Mesendoderm (in vitro differentiated cells): ENCODE data around the gene AHCYL2.

Source experiments
- DNase-seq: peaks from one replicate; pipeline ENCODE4 v3.0.0; 2013
- H2AK5ac ChIP-seq: 2 replicates; pipeline ENCODE4 v1.6.1; 2013; ENCODE audit warnings: low read length, inconsistent platforms
- H2BK120ac ChIP-seq: 2 replicates; pipeline ENCODE4 v1.6.1; 2013; ENCODE audit warnings: low read depth, mild to moderate bottlenecking, low read length, moderate library complexity, mixed read lengths
- H2BK15ac ChIP-seq: replicated peaks from 2 replicates; pipeline ENCODE4 v1.6.1; 2013; ENCODE audit warnings: low read depth, mild to moderate bottlenecking, moderate library complexity
- H2BK5ac ChIP-seq: 2 replicates; pipeline ENCODE4 v1.6.1; 2013; ENCODE audit warnings: low read length, inconsistent platforms
- H3K18ac ChIP-seq: 2 replicates; pipeline ENCODE4 v1.6.1; 2013; ENCODE audit warnings: mild to moderate bottlenecking, low read length, mixed read lengths
- H3K23ac ChIP-seq: one replicate; pipeline ENCODE4 v1.6.1; 2013; ENCODE audit warnings: low read length
- H3K27ac ChIP-seq: 2 replicates; pipeline ENCODE4 v1.5.1; 2013; ENCODE audit warnings: low read depth, mild to moderate bottlenecking, inconsistent platforms, low read length, moderate library complexity
- H3K27me3 ChIP-seq: 2 replicates; pipeline ENCODE4 v1.6.1; 2013; ENCODE audit warnings: low read length, control low read depth, mild to moderate bottlenecking, inconsistent platforms; ENCODE audit not compliant: insufficient read depth, poor library complexity
- H3K36me3 ChIP-seq: 2 replicates; pipeline ENCODE4 v1.6.1; 2013; ENCODE audit warnings: low read length, inconsistent platforms; ENCODE audit not compliant: control insufficient read depth, insufficient read depth
- H3K4ac ChIP-seq: one replicate; pipeline ENCODE4 v1.6.1; 2013; ENCODE audit warnings: low read depth, mild to moderate bottlenecking, low read length, moderate library complexity
- H3K4me1 ChIP-seq: 2 replicates; pipeline ENCODE4 v1.6.1; 2013; ENCODE audit warnings: low read depth, low read length, inconsistent platforms; ENCODE audit not compliant: control insufficient read depth
- H3K4me2 ChIP-seq: 2 replicates; pipeline ENCODE4 v1.6.1; 2013; ENCODE audit warnings: low read length
- H3K4me3 ChIP-seq: 2 replicates; pipeline ENCODE4 v1.5.1; 2013; ENCODE audit warnings: mild to moderate bottlenecking, low read length
- H3K56ac ChIP-seq: one replicate; pipeline ENCODE4 v1.6.1; 2013; ENCODE audit warnings: low read length
- H3K79me1 ChIP-seq: 2 replicates; pipeline ENCODE4 v1.6.1; 2013; ENCODE audit warnings: low read length, inconsistent platforms
- H3K79me2 ChIP-seq: 2 replicates; pipeline ENCODE4 v1.6.1; 2013; ENCODE audit warnings: mild to moderate bottlenecking, low read length; ENCODE audit not compliant: control insufficient read depth, insufficient read depth
- H3K9ac ChIP-seq: 2 replicates; pipeline ENCODE4 v1.6.1; 2013; ENCODE audit warnings: low read length, inconsistent platforms
- H4K5ac ChIP-seq: one replicate; pipeline ENCODE4 v1.6.1; 2013; ENCODE audit warnings: low read length
- H4K8ac ChIP-seq: one replicate; pipeline ENCODE4 v1.6.1; 2013; ENCODE audit warnings: low read depth, mild to moderate bottlenecking, control low read depth, low read length, moderate library complexity
- WGBS: extraction: QIAGEN DNeasy Blood & Tissue Kit; methylation state at CpG from one replicate; pipeline ENCODE4 v1.1.7; 2013; ENCODE audit warnings: low lambda C conversion rate, missing lambda C conversion rate; ENCODE audit not compliant: insufficient coverage; ENCODE audit errors: extremely low coverage; 5-methylcytosine and 5-hydroxymethylcytosine counted together

AHCYL2 gene

GRCh38 chr7:129278688-129279087 is 53.9 kb downstream of the AHCYL2 start:
- Histone ChIP-seq H3K27me3 (no peaks in the 10 kb centered on the region), H3K56ac (no peak overlapping the region), H2BK15ac (no peak overlapping the region), H3K36me3 (no peaks in the 10 kb centered on the region), H3K4ac (no peak overlapping the region), H3K79me2 (no peaks in the 10 kb centered on the region), H2BK120ac (no peak overlapping the region), H3K27ac (no peak overlapping the region), H3K23ac (no peak overlapping the region), H4K5ac (no peak overlapping the region), H2AK5ac (no peak overlapping the region), H2BK5ac (no peak overlapping the region), H4K8ac (no peak overlapping the region), H3K18ac (no peak overlapping the region), H3K4me1 (peaks cover 2% of the 10 kb centered on the region), H3K4me2 (no peak overlapping the region), H3K79me1 (no peaks in the 10 kb centered on the region), H3K9ac (no peak overlapping the region), H3K4me3 (no peak overlapping the region)
- WGBS: no CpG with 5 or more reads among the region's 2 CpGs
- DNase-seq: no peak

GRCh38 chr7:129279757-129280156 is 54.9 kb downstream of the AHCYL2 start:
- no peak overlapping the region for H4K8ac ChIP-seq
- H2BK15ac ChIP-seq: no peak overlapping the region
- H3K4ac ChIP-seq: no peak overlapping the region
- no CpG with 5 or more reads among the region's 3 CpGs for WGBS
- H3K9ac ChIP-seq: no peak overlapping the region
- H3K79me1 ChIP-seq: no peaks in the 10 kb centered on the region
- no peaks in the 10 kb centered on the region for H3K27me3 ChIP-seq
- H3K23ac ChIP-seq: no peak overlapping the region
- no peak overlapping the region for H4K5ac ChIP-seq
- no peak overlapping the region for H3K56ac ChIP-seq
- no peak overlapping the region for H3K27ac ChIP-seq
- H3K18ac ChIP-seq: no peak overlapping the region
- peak; percentile 52 for DNase-seq
- H2BK120ac ChIP-seq: no peak overlapping the region
- H3K4me3 ChIP-seq: no peak overlapping the region
- no peak overlapping the region for H2AK5ac ChIP-seq
- H3K79me2 ChIP-seq: no peaks in the 10 kb centered on the region
- H3K36me3 ChIP-seq: no peaks in the 10 kb centered on the region
- no peak overlapping the region for H3K4me2 ChIP-seq
- no peak overlapping the region for H2BK5ac ChIP-seq
- peaks cover 2% of the 10 kb centered on the region for H3K4me1 ChIP-seq

GRCh38 chr7:129281163-129281562 is 56.3 kb downstream of the AHCYL2 start:
- no peak overlapping the region for H3K4ac ChIP-seq
- no peak overlapping the region for H2BK5ac ChIP-seq
- H3K27me3 ChIP-seq: no peaks in the 10 kb centered on the region
- H3K56ac ChIP-seq: no peak overlapping the region
- H3K79me1 ChIP-seq: no peaks in the 10 kb centered on the region
- H2BK15ac ChIP-seq: no peak overlapping the region
- DNase-seq: no peak
- H2AK5ac ChIP-seq: no peak overlapping the region
- WGBS: no CpG with 5 or more reads among the region's 1 CpG
- no peak overlapping the region for H4K5ac ChIP-seq
- H3K4me1 ChIP-seq: peaks cover 2% of the 10 kb centered on the region
- no peak overlapping the region for H3K4me2 ChIP-seq
- no peak overlapping the region for H2BK120ac ChIP-seq
- no peaks in the 10 kb centered on the region for H3K79me2 ChIP-seq
- no peak overlapping the region for H3K27ac ChIP-seq
- no peak overlapping the region for H3K4me3 ChIP-seq
- no peak overlapping the region for H3K23ac ChIP-seq
- no peak overlapping the region for H3K9ac ChIP-seq
- H3K18ac ChIP-seq: no peak overlapping the region
- no peak overlapping the region for H4K8ac ChIP-seq
- no peaks in the 10 kb centered on the region for H3K36me3 ChIP-seq

DNA sequence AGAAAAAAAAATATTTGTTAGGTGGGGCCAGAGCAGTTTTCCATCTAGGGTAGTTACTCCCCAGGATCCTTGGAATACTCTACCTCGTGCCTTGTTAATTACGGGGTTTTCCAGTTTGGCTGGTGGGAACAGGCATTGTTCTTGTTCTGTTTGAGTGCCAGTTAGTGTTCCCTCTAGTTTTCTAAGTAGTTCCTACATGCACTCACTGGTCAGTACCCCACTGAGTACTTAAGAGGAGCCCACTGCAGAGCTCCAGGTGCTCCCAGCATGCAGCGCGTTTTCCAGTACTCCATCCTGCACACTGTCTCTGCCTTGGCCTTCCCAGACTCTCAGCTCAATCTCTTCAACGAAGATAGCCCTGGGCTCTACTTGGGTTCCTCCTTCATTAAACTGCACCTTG is 58.0 kb downstream of the AHCYL2 start:
- Histone ChIP-seq H3K9ac (no peak overlapping the region), H3K23ac (no peak overlapping the region), H2BK15ac (no peak overlapping the region), H4K5ac (no peak overlapping the region), H3K18ac (no peak overlapping the region), H3K4ac (no peak overlapping the region), H3K4me1 (peaks cover 2% of the 10 kb centered on the region), H3K4me2 (no peak overlapping the region), H3K79me2 (no peaks in the 10 kb centered on the region), H4K8ac (no peak overlapping the region), H3K4me3 (no peak overlapping the region), H2AK5ac (no peak overlapping the region), H3K79me1 (no peaks in the 10 kb centered on the region), H3K27me3 (no peaks in the 10 kb centered on the region), H2BK120ac (no peak overlapping the region), H3K56ac (no peak overlapping the region), H2BK5ac (no peak overlapping the region), H3K27ac (no peak overlapping the region), H3K36me3 (no peaks in the 10 kb centered on the region)
- no CpG with 5 or more reads among the region's 5 CpGs for WGBS
- DNase-seq: no peak

DNA sequence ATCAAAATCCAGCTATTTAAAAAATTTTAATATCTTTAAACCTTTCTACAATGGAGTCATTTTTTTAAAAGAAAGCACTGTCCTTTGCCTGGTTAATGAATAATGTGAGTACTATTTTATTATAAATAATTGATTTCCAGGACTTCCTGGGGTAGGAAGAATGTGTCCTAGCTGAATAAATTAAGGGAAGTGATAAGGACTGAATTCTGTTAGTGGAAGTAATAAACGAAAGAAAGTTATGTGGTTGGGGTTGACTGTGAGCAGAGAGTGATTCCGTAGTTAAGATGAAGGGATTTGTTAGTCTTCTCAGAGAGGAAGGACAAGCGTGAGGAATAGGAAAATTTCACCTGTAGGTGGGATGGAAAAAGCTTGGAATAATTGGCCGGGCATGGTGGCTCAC is 59.1 kb downstream of the AHCYL2 start:
- Histone ChIP-seq H3K18ac (no peak overlapping the region), H3K27ac (no peak overlapping the region), H3K23ac (no peak overlapping the region), H3K9ac (no peak overlapping the region), H4K8ac (no peak overlapping the region), H2AK5ac (no peak overlapping the region), H2BK5ac (no peak overlapping the region), H2BK15ac (no peak overlapping the region), H3K4ac (no peak overlapping the region), H3K79me1 (no peaks in the 10 kb centered on the region), H3K4me1 (peaks cover 2% of the 10 kb centered on the region), H3K56ac (no peak overlapping the region), H4K5ac (no peak overlapping the region), H3K4me2 (no peak overlapping the region), H3K4me3 (no peak overlapping the region), H3K27me3 (no peaks in the 10 kb centered on the region), H2BK120ac (no peak overlapping the region), H3K79me2 (no peaks in the 10 kb centered on the region), H3K36me3 (no peaks in the 10 kb centered on the region)
- whole genome bisulfite sequencing: 100% methylated on average over 2 of the region's 4 CpGs
- DNase-seq: no peak

GRCh38 chr7:129285111-129285510 is 60.3 kb downstream of the AHCYL2 start:
- H4K5ac ChIP-seq: no peak overlapping the region
- no peak overlapping the region for H3K56ac ChIP-seq
- H4K8ac ChIP-seq: no peak overlapping the region
- H3K4me3 ChIP-seq: no peak overlapping the region
- H3K79me1 ChIP-seq: no peaks in the 10 kb centered on the region
- no peaks in the 10 kb centered on the region for H3K27me3 ChIP-seq
- WGBS: no CpG with 5 or more reads among the region's 2 CpGs
- no peak overlapping the region for H2BK5ac ChIP-seq
- no peak overlapping the region for H2BK120ac ChIP-seq
- no peak overlapping the region for H3K27ac ChIP-seq
- H3K4me2 ChIP-seq: no peak overlapping the region
- H3K36me3 ChIP-seq: no peaks in the 10 kb centered on the region
- H3K79me2 ChIP-seq: no peaks in the 10 kb centered on the region
- no peak overlapping the region for H2BK15ac ChIP-seq
- H3K18ac ChIP-seq: no peak overlapping the region
- H3K4ac ChIP-seq: no peak overlapping the region
- no peak for DNase-seq
- peaks cover 2% of the 10 kb centered on the region for H3K4me1 ChIP-seq
- H3K9ac ChIP-seq: no peak overlapping the region
- H2AK5ac ChIP-seq: no peak overlapping the region
- no peak overlapping the region for H3K23ac ChIP-seq
